DMS79 treated with DMSO at 0.1 percent for 48 hours (cell line): Measurements from ENCODE around the gene CYP8B1.
"Not testable (repeated sequence)": the region's sequence is repeated elsewhere in the genome, so short reads cannot be mapped to it uniquely, and the experiment has no call there.

Source experiments
- DNase-seq: peaks from one replicate; lab custom pipeline; 2025; lab: John Stamatoyannopoulos, UW

CYP8B1 gene

GRCh38 chr3:42884324-42884723 lies 8.6 kb upstream of the CYP8B1 start:
- no peak for DNase-seq

- DNase-seq = not testable (repeated sequence)
These were observed 7.7 kb upstream of the CYP8B1 start for GRCh38 chr3:42883251-42883930.

DNA sequence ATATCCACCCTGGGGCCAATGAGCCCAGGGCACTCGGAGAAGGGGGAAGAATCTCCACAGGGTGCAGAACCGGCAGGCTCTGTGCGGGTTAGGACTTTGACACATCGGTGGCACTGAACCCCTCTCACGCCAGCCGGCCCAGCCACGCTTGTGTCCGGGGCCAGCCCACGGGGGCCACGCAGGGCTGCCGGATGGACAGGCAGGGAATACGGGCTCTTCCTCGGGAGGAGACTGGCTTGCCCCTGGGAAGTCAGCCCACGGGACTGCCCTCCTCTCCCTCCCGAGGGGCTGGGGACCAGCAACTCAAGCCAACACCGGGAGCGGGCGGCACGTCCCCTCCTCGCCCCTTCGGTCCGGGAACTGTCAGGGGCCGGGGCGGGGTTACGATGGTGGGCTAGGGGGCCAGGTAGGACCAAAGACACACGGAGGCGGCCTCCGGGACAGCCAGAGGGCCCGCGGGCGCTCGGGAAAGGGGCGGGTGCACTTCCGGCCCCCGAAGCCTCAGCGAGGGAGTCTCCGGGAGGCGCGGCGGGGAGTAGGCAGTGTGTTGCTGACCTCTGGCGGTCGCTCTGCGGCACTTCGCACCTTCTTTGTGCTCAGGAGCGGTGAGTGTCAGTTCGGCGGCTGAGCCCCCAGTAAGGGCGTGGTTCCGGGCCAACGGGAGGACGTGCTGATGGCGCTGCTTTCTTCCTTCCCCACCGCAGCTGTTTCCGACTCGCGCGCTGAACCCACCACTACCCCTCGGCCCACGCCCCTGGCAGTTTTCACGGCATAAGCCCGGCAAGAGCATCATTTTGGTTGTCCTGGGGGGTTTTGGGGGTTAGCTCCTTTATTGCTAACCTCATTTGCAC lies 5.1 kb upstream of the CYP8B1 start:
- peak; percentile 75 for DNase-seq

GRCh38 chr3:42880183-42880582 lies 4.5 kb upstream of the CYP8B1 start:
- no peak for DNase-seq

GRCh38 chr3:42877881-42878280 lies 2.2 kb upstream of the CYP8B1 start:
- DNase-seq = no peak

DNA sequence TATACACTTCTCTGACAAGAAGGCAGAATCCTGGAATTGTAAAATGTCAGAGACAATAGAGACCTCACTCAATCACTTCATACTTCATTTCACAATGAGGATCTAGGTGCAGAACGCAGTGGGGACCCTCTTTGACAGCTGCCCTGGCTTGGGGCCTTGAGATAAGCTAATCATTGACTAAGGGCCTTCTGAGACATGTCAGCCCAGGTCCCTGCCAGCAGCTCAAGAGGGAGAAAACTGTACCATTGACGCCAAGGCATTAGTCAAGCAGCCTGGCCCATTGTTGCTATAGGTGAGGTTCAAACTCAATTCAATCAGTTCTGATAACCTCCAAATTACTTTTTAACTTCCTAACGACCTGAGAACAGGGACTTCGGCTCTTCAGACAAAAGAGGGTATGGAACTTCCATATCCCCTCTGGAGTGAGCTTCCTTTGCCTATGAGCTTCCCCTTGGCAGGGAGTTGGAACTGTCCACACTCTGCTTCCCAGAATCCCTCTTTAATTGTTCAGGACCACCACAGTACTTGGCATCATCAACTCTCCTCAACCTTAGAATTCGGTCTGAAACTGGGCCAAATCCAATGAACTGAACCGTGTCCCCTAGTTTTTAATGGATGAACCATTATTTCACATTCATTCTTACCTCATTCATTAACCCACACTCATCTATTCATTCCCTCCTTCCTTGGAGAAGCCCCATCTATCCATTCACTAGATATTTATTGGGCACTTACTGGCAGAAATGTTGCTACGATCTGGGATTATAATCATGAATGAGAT lies 1.5 kb upstream of the CYP8B1 start:
- DNase-seq = peak; percentile 35

DNA sequence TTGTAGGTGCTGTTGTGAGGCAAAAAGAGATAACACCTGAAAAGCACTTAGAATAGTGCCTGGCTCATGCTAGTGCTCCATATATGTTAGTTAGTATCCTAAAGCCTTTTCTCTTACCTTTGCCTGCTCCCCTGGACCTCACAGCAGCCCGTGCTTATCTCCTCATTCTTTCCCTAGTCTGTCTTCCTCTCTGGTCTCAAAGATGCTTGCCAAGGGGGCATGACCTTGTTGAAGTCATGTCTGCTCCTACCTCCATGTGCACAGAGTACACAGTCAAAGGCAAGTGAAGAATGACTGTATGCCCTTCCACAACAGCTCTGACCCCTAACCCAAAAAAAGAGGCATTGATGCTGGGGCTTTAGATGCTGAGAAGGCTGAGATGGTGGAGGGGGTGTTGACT lies 722 bp upstream of the CYP8B1 start:
- no peak for DNase-seq

DNA sequence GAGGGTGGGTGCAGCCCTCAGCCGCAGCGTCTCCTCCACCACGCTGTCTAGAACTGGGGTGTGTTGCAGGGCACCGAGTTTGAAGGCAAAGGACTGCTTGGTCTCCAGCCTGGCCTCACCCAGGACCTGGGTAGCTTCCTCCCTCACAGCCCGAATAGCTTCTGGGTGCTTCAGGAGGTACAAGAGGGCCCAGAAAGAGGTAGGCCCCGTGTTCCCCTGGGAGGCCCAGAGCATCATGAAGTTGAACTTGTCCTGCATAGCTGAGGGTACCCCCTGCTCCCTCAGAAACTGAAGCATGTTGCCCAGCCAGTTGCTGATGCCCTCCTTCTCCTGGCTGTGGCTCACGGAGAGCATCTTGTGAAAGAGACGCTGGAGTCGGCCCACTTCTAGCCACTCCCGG lies 930 bp downstream of the CYP8B1 start:
- no peak for DNase-seq

- no peak for DNase-seq
These were observed 2.3 kb downstream of the CYP8B1 start for GRCh38 chr3:42873221-42873982.

DNA sequence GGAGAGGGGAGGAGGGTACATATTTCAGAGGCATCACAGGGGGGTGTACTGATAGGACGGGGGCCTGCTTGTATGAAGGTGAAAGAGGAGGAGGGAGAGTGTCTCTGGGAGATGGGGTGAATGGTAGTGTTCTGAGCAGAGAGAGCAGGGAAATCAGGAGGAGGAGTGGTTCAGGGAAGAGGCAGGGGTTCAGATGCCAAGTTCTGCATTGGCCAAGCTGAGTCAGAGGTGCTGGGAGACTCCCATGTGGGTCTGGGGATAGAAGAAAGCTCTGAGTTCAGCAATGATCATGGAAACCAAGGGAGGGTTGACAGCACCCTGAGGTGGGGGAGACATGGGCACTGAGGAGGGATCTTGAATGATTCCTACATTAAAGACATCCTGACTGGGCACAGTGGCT lies 3.0 kb downstream of the CYP8B1 start:
- DNase-seq = no peak

DNA sequence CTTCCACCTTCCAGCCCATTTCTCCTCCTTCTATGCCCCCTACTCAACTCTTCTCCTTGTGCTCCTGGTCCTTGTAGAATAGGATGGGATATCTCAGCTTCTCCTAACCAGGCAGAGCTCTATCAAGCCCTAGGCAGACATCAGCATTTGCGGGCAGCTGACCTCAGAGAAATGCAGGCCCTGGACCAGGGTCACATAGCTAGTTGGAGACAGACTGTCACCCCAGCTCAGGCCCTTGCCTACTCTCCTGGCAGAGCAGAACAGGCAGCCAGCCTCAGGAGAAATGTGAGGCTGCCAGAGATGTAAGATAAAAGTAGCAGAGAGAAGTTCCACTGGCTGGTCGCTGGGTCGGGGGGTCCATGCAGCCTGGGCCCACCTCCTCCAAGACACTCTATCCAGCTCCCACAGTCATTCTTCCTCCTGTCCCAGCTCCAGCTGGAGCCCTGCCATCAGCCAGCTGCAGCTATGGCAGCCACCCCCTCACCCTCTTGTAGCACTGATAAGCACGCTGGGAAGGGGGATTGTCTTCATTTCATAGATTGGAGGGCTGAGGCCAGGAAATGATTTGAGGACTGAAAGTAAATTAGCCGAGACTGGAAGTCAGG lies 4.0 kb downstream of the CYP8B1 start:
- DNase-seq = peak; percentile 46

DNA sequence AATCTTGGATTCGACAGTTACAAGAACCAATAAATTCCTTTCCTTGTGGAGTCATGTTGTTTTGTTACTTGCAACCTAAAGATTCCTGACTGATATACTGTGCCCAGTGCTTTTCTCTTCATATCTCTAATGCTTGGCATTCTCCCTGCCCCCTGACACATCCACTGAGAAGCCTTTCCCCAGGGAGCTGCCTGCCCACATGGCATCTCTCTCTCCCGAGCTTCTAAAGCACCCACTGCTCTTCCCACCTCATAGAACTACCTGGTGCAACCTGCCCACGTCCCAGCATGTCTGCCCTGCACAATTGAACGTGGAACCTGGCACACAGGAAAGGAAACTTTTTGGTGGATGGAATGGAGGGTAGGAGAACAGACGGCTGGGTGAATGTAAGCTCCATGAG lies 6.8 kb downstream of the CYP8B1 start:
- DNase-seq = no peak

- DNase-seq = no peak
These were observed 8.5 kb downstream of the CYP8B1 start for GRCh38 chr3:42867138-42867537.

DNA sequence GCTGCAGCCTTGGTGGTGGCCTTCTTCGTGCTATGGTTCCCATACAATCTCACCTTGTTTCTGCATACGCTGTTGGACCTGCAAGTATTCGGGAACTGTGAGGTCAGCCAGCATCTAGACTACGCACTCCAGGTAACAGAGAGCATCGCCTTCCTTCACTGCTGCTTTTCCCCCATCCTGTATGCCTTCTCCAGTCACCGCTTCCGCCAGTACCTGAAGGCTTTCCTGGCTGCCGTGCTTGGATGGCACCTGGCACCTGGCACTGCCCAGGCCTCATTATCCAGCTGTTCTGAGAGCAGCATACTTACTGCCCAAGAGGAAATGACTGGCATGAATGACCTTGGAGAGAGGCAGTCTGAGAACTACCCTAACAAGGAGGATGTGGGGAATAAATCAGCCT lies 10.4 kb downstream of the CYP8B1 start:
- peak; percentile 3 for DNase-seq

DNA sequence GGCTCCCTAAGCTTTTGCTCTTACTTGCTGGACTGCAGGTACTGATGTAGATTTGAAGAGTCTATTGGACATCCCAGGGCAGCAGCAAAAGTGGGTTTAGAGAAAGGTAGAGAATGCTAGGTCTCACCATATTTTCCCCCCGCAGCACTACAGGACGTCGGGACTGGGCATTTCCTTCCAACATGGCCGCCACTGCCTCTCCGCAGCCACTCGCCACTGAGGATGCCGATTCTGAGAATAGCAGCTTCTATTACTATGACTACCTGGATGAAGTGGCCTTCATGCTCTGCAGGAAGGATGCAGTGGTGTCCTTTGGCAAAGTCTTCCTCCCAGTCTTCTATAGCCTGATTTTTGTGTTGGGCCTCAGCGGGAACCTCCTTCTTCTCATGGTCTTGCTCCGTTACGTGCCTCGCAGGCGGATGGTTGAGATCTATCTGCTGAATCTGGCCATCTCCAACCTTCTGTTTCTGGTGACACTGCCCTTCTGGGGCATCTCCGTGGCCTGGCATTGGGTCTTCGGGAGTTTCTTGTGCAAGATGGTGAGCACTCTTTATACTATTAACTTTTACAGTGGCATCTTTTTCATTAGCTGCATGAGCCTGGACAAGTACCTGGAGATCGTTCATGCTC lies 11.2 kb downstream of the CYP8B1 start:
- DNase-seq = no peak

- no peak for DNase-seq
These were observed 19.1 kb downstream of the CYP8B1 start for GRCh38 chr3:42856544-42856943.

DNA sequence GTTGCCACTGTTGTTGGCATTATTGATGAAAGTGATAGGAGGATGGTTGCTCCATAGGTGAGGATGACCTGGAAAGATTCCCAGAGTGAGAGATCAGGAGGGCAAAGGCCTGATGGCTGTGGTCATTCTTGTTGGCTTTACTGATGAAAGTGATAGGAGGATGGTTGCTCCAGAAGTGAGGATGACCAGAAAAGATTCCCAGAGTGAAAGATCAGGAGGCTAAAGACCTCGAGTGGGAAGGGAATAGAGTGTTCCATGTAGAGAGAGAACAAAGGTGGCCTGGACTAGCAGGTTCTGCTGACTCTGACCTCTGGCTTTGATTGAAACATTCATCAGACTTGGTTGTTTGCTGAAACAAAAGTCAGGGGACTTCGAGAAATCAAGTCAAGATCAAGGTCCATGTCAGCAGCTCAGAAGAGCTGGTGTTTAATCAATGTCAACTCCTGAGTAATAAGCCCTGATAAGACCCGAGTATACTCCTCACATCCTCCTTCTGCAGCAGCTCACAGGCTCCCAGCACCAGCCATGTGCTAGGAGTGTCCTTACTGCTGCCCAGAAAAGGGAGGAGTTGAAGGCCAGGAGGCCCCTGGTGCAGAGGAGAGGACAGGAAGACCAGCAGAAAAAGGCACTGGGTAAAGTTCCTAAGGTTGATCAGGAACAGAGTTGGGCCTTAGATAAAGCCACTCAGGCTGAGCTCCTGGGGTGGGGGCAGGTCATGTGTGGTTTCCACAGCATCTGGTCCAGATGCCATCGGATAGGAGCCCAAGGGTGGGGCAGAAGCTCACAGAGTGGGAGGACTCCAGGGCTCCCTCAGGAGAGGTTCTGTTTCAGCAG lies 19.9 kb downstream of the CYP8B1 start:
- no peak for DNase-seq

DNA sequence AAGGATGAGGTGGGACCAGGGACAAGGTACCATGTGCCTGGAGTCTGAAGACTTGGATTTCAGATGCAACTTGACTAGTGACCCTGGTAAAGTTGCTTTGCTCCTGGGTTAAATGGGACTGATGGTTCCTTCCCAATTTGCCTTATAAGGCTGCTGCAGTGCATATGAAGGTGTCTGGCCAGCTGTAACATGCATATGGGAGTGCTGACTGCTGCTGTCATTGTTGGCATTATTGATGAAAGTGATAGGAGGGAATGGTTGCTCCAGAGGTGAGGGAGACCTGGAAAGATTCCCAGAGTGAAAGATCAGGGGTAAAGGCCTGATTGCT lies 20.5 kb downstream of the CYP8B1 start:
- no peak for DNase-seq

DNA sequence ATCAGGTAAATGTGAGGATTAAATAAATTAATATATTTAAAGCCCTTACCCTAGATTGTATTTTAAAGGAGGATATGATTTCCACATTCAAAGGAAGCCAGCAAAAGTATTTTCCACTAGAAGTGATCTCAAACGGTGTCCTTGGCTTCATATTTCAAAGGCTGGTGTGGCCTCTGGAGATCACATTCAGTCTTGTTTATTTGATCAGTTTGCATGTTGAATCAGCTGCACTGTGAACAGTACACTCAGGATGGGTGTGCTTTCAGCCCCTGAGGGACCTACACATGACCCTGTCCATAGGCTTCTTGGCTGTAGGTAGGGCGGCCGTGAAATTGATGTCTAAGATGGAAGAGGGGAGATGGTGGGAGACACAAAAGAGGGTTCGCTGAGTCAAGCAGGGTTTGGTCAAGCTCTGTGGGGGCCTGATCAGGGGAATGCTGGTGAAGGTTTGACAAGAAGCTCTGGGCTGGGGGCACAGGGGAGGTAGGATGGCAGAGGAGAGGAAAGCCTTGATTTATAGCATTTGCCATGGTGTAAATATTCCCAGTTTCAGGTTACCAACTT lies 21.9 kb downstream of the CYP8B1 start:
- peak; percentile 28 for DNase-seq

DNA sequence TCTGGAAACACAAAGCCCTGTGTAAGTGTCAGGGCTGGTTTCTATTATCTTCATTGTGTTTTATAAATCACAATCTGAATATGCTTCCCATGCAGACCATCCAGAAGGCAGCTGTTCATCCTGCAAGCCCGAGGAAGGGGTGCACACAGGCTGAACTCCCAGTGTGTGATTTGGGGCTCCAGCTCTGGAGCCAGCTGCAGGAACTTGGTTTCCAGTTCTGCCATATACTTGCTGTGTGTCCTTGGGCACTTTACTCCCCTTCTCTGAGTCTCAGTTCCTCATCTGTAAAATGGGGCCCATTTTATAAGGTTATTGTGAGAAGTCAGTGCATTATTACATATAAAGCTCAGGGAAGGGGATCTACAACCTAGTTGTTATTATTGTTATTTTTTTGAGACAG lies 22.6 kb downstream of the CYP8B1 start:
- DNase-seq = no peak
